Activated CD4-positive, alpha-beta T cell treated with anti-CD3 and anti-CD28 coated beads, Interleukin-2, amount 10 ng/mL, durations not matched to agents 24 days and 14 days (primary cell): ENCODE measurements around the gene TMEM132D. TPM values are rescaled to one million over a fixed set of nuclear protein-coding genes. Genes with fewer than 3 reads are reported as not detected.

Experiments used
- DNase-seq: peaks from one replicate; pipeline ENCODE4 v3.0.0; 2022
- H3K27ac Mint-ChIP-seq: one replicate; pipeline ENCODE4 v1.8.0; 2022; ENCODE audit warnings: mild to moderate bottlenecking, mixed read lengths
- H3K27me3 Mint-ChIP-seq: one replicate; pipeline ENCODE4 v1.8.0; 2022; ENCODE audit warnings: mixed read lengths
- H3K36me3 Mint-ChIP-seq: one replicate; pipeline ENCODE4 v1.8.0; 2022; ENCODE audit warnings: low read depth, mild to moderate bottlenecking, mixed read lengths
- H3K4me1 Mint-ChIP-seq: one replicate; pipeline ENCODE4 v1.8.0; 2021; ENCODE audit warnings: mixed read lengths
- H3K4me3 Mint-ChIP-seq: one replicate; pipeline ENCODE4 v1.8.0; 2022; ENCODE audit warnings: mild to moderate bottlenecking, moderate library complexity, mixed read lengths
- H3K9me3 Mint-ChIP-seq: one replicate; pipeline ENCODE4 v1.8.0; 2021; ENCODE audit warnings: mixed read lengths
- intact Hi-C: fragments of 100-400 bp; cut with micrococcal nuclease; formaldehyde crosslinking; loops from one replicate; pipeline ENCODE4 v1.15.1; 2023
- total RNA-seq: library from RNA; stranded (reverse); gene quantifications from 2 replicates; pipeline ENCODE4 v1.2.3, GENCODE V29; 2022

The TMEM132D gene
- not detected in 2 replicates for total RNA-seq

DNA sequence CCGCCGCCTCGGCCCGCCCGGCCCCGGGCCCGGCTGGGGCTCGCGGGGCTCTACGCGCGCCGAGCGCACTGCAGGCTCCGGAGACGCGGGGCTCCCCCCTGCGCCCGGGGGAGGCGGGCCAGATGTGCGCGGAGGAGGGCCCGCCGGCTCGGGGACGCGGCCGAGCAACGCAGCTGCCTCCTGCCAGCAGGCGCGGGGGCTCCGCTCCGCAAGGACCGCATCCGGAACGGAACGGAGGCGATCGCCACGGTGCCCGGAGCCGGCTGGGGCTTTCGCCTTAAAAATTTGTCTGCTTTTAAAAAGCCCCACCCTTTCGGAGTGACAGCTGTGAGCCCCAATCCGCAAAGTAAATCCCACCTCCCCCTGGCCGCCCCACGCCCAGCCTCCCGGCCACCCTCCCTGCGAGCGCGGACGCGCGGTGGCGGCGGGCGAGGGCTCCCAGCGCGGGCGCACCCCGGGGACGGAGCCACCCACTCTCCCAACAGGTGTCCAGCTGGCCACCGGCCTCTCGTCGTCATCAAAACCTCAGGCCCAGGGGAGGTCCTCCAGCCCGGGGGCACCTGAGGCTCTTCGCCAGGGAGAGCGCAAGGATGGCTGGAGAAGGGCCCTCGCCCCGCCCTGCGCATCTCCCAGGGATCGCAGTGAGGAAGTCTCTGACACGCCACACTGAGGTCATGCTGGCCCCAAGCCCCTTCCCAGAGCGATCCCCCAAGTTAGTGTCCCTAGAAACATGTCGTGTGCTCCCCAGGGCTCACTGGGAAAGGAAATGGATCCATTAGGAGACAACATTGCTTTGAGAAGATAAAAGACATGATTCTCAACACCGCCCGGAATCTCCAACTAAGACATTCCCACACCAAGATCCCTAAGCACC lies at the start of gene TMEM132D:
TMEM132D (minus strand) TSS at position 70 of the 874 bp plus-strand sequence.
- Mint-ChIP-seq H3K27ac (no peak within 1 kb of the TSS), H3K4me1 (no peaks in the 10 kb centered on the region), H3K9me3 (no peaks in the 10 kb centered on the region), H3K27me3 (peaks cover 32% of the 10 kb centered on the region), H3K36me3 (no peaks in the 10 kb centered on the region), H3K4me3 (no peak within 1 kb of the TSS)
- intact Hi-C loops, result no loop called here
- peak; percentile 19 for DNase-seq

DNA sequence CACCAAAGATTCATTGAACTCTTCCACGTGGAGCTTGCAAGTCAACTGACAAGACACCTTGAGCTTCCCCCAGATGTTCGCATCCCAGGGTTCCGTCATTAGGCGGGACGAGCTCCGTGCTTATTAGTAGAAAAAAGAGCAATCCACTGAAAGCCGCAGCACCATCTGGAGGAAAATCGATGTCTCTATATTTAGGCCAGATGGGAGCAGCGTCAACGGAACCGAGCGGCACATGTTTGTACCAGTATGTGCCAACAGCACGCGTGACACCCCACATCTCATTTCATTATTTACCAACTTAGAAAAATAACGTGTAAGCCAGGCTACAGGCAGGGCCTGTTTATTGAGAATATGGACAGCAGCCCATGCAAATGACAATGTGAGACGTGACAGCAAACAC lies 45.8 kb upstream of the TMEM132D start:
- intact Hi-C loops, result no loop called here
- no peak overlapping the region for H3K27ac Mint-ChIP-seq
- H3K9me3 Mint-ChIP-seq, result no peaks in the 10 kb centered on the region
- H3K27me3 Mint-ChIP-seq, result no peaks in the 10 kb centered on the region
- H3K4me3 Mint-ChIP-seq, result no peak overlapping the region
- no peaks in the 10 kb centered on the region for H3K36me3 Mint-ChIP-seq
- no peak for DNase-seq
- H3K4me1 Mint-ChIP-seq, result no peaks in the 10 kb centered on the region

DNA sequence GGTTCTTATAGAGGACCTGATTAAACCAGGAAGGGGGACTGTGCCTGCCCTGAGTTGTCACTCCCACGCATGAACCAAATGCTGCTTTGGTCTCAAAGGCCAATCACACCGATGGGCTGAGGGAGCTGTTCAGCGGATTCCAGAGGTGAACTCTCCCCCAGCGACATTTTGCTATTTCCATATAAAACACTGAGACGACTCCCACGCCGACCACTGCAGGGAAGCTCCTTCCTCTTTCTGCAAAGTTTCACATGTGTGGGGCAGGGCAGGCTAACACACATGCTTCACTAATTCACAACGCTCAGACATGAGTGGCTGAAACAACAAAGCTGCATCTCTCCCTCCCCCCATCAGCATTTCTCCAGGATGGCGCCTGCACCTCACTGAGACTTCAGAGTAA lies 37.8 kb upstream of the TMEM132D start:
- Mint-ChIP-seq H3K36me3 (no peaks in the 10 kb centered on the region), H3K9me3 (peaks cover 2% of the 10 kb centered on the region), H3K27me3 (no peaks in the 10 kb centered on the region), H3K4me1 (no peaks in the 10 kb centered on the region), H3K27ac (no peak overlapping the region), H3K4me3 (no peak overlapping the region)
- DNase-seq, result no peak
- intact Hi-C loops, result no loop called here

DNA sequence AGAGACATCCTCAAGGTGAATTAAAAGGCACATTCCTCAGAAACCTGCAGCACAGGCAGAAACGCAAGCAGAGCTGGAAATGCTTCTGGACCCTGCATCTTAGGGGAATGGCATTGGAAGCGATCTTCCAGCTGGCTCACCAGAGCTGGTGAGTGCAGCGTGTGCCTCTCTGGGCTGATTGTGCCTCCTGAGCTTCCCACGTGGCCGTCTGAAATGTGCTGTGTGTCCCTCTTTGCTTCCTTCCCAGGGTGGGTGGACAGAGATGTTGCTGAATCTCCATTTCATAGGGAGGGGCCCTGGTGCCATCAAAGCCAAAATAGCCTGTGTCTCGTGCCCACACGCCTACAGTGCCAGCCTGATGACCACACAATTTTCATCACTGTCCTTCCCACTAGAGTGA lies 34.3 kb upstream of the TMEM132D start:
- H3K27ac Mint-ChIP-seq, result no peak overlapping the region
- intact Hi-C loops, result no loop called here
- H3K9me3 Mint-ChIP-seq, result peaks cover 3% of the 10 kb centered on the region
- no peak for DNase-seq
- H3K4me1 Mint-ChIP-seq, result no peaks in the 10 kb centered on the region
- H3K27me3 Mint-ChIP-seq, result no peaks in the 10 kb centered on the region
- no peaks in the 10 kb centered on the region for H3K36me3 Mint-ChIP-seq
- no peak overlapping the region for H3K4me3 Mint-ChIP-seq

DNA sequence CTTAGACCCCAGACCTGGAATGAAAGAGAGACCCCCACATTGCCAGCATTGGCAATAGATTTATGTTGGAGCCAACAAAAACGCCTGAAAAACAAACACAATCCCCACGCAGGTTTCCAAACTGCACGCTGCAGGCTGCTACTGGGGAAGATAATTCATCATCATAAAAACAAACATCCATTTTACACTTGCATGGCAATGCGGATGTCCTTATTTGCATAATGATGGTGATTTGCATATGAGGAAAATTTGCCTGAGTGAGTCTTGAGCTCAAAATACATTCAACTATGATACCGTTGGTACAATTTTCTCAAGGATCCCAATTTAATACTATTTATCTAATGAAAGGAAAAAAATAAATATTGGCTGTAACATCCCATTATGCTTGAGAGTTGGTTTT lies 33.6 kb upstream of the TMEM132D start:
- Mint-ChIP-seq H3K27me3 (no peaks in the 10 kb centered on the region), H3K4me1 (no peaks in the 10 kb centered on the region), H3K36me3 (no peaks in the 10 kb centered on the region), H3K4me3 (no peak overlapping the region), H3K27ac (no peak overlapping the region), H3K9me3 (peaks cover 3% of the 10 kb centered on the region)
- DNase-seq, result no peak
- intact Hi-C loops, result no loop called here

DNA sequence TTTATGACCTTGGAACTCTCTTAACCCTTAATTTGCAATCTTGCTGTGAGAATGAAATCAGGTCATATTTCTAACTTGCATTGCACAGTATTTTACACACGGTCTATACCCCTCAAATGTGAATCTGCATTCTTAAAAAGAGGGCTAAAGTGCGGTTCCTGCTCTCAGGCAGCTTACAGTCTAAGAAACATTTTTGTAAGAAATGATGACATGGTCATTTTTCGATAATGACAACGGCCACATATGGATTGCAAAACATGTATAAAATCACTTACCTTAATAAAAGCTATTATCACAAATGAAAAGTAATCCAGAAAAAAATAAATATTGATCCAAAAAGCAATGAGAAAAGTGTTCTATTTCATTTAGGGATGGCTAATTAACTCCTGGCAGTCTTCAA lies 24.8 kb upstream of the TMEM132D start:
- Mint-ChIP-seq H3K4me1 (no peaks in the 10 kb centered on the region), H3K36me3 (no peaks in the 10 kb centered on the region), H3K9me3 (peaks cover 5% of the 10 kb centered on the region), H3K27ac (no peak overlapping the region), H3K27me3 (no peaks in the 10 kb centered on the region), H3K4me3 (no peak overlapping the region)
- intact Hi-C loops, result no loop called here
- DNase-seq, result no peak

DNA sequence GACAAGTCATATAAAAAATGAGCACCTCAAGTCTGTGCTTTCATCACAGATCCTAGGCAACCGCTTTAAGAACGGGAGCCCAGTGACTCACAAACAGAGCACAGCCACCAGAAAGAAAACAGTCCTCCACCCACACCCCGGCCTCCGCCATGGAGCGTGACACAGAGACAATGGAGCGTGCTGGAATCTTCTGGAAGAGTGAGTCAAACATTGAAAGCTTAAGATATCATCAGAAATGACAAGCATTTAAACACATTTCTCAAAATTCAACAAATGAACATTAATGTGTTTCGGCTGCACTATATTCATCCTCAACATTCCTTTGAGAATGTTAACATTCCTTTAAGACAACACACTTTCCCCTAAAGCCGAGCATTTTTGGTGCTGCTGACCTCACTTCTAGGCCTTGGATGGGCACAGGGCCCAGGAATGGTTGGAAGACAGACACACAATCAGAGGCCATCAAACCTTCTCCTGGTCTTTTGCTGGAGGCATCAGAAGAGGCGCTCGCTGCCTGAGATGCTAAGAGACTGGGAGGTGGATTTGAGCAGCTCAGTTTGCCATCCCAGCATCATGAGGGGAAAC lies 23.6 kb upstream of the TMEM132D start:
- intact Hi-C loops, result no loop called here
- DNase-seq, result no peak
- Mint-ChIP-seq H3K27ac (no peak overlapping the region), H3K9me3 (peaks cover 5% of the 10 kb centered on the region), H3K4me3 (no peak overlapping the region), H3K27me3 (no peaks in the 10 kb centered on the region), H3K36me3 (no peaks in the 10 kb centered on the region), H3K4me1 (no peaks in the 10 kb centered on the region)

DNA sequence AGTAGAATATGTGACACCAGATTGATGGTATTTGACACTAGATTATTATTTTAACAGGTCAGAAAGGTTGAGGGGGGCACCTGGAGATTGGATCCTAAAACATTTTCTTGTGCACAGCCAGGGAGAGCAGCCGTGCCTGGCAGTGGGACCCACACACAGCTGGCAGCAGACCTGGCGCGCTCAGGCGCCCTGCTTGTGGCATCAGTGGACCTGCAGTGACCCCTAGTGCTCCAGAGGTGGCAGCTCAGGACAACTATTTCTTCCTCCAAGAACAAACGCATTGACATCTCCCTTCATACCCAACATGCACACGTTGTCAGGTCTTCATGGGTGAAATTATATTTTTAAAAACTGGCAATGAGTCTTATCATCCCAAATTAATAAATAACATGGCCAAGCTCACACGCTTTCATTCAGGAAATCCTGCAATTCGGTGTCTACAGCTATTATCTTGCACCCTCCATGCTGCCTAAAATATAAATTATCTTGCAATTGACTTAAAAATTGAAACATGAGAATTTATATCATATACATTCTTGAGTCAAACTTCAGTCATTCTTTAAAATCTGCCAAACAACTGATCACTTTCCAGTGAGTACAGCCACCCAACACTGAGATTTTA lies 7.7 kb upstream of the TMEM132D start:
- H3K4me1 Mint-ChIP-seq, result no peaks in the 10 kb centered on the region

DNA sequence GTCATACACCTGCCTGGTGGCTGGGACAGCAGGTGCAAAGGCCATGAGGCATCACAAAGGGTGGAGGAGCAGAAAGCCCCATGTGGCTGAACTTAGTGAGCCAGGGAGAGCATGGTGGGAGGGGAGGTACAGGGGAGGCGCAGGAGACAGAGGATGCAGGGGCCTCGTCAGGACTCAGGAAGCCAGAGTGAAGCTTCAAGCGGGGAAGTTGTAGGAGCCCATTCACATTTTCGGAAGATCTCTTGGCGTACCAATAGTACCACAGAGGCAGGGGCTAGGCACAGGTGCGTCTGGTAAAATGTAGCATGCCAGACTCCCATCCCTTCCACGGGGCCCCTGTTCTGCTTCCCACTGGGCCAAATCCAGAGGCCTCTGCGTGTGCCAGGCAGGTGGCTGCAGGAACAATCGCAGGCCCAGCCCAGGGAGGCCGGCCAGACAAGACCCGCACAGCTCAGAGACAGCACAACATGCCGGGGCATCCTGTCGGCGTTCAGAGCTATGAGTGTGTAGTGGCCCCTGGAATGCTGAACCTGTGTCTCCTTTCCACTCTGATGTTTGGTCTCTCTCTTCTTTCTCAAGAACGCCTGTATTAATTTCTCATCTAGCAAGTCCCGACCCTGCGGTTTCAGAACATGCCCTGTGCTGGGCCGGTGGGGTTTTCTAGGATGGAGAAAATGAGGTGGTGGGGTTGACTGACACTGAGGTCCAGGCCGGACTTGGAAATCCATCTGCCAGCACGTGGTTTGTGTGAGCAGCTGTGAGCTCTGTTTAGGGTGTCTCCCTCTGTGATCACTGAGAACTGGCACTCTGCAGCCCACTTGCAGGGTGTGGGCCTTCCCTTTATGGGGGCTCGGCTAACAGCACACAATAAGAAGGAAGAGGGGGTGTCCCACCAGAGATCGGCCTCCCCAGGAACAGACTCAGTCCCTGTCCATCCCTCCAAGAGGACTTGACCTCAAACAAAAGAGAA lies 5.5 kb upstream of the TMEM132D start:
- no peaks in the 10 kb centered on the region for H3K9me3 Mint-ChIP-seq
- H3K4me1 Mint-ChIP-seq, result no peaks in the 10 kb centered on the region
- peaks cover 16% of the 10 kb centered on the region for H3K27me3 Mint-ChIP-seq
- no peaks in the 10 kb centered on the region for H3K36me3 Mint-ChIP-seq
- H3K4me3 Mint-ChIP-seq, result no peak overlapping the region
- no peak for DNase-seq
- intact Hi-C loops, result loop anchor here (10.0 kb wide), 1 partner anchor 1265 kb away; no protein-coding TSS in a partner anchor
- H3K27ac Mint-ChIP-seq, result no peak overlapping the region

More for the DNA sequence above, 7.7 kb upstream of the TMEM132D start:
- Mint-ChIP-seq H3K4me3 (no peak overlapping the region), H3K27me3 (no peaks in the 10 kb centered on the region), H3K36me3 (no peaks in the 10 kb centered on the region), H3K9me3 (no peaks in the 10 kb centered on the region), H3K27ac (no peak overlapping the region)
- intact Hi-C loops, result loop anchor here (10.0 kb wide), 1 partner anchor 1267 kb away; no protein-coding TSS in a partner anchor
- peak; percentile 71 for DNase-seq

DNA sequence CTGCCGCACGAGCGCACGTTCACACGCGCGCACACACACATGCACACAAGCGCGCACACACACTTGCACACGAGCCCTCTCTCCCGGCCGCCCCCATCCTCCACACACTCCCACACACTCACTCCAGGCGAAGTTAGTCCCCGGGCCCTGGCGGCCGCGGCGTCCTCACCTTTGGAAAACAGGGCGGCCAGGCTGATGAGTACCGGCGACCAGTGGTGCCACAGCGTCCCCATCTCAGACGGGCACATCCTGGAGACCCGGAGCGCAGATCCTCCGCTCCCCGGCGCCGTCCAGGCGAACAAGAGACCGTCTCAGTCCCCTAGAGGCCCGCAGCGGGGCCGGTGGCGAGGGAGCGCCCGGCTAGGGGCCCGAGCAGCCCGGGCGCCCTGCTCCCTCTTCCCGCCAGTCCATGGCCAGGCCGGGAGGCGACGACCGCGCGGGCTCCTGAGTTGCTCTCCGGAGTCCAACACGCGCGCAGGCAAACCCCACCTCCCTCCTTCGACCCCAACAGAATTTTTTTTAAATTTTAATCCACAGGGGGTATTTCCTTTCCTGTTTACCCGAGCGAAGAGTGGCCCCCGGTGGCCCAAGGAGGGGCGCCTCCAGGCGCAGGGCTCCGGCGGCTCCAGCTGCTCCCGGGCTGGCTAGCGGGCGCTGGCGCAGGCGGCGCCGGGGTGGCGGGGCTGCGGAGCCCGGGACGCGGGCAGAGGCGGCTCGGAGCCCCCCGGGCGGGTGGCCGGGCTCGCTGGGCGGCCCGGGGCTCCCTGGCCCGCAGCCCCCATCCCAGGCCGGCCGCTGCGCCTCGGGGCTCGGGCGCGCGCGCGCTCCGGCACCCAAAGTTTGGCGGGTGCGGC lies 506 bp downstream of the TMEM132D start:
- no peaks in the 10 kb centered on the region for H3K4me1 Mint-ChIP-seq

DNA sequence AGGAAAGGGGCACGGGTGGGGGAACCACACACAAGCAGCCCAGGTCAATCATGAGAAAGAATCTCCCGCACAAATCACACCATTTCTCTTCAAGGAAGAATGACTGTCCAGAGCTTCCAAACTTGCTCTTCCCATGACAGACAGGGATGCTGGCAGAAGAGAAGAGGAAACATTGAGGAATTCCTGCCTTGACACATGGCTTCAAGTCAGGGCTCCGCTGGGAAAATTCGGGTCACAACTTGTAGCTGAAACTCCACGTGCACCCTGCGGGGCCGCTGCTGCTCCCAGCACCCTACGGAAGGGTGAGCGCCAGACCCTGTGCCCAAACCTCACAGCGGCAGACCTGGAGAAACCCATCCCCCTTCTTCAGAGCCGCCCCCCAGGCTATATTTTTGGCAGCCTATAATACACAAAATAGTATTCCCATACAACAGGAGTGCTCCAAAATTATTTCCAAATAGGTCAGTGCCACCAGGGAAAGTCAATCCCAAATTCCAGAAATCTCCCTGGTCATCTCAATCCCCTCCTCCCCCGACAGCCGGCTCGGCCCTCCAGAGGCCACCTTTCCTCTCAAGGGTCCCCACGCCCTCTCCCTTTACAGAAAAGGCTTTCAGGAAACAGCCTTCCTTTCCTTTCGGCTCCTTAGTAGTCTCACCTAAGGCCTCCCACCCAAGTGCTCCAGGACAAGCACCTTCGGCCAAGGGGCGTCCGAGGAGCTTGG lies 1.3 kb downstream of the TMEM132D start:
- no peaks in the 10 kb centered on the region for H3K4me1 Mint-ChIP-seq
- no peaks in the 10 kb centered on the region for H3K9me3 Mint-ChIP-seq
- intact Hi-C loops, result no loop called here
- peaks cover 32% of the 10 kb centered on the region for H3K27me3 Mint-ChIP-seq
- no peak overlapping the region for H3K4me3 Mint-ChIP-seq
- H3K36me3 Mint-ChIP-seq, result no peaks in the 10 kb centered on the region
- no peak for DNase-seq
- H3K27ac Mint-ChIP-seq, result no peak overlapping the region

More for the DNA sequence above, 506 bp downstream of the TMEM132D start:
- H3K4me3 Mint-ChIP-seq, result no peak overlapping the region
- DNase-seq, result no peak
- H3K27ac Mint-ChIP-seq, result no peak overlapping the region
- H3K36me3 Mint-ChIP-seq, result no peaks in the 10 kb centered on the region
- intact Hi-C loops, result no loop called here
- peaks cover 32% of the 10 kb centered on the region for H3K27me3 Mint-ChIP-seq
- no peaks in the 10 kb centered on the region for H3K9me3 Mint-ChIP-seq

DNA sequence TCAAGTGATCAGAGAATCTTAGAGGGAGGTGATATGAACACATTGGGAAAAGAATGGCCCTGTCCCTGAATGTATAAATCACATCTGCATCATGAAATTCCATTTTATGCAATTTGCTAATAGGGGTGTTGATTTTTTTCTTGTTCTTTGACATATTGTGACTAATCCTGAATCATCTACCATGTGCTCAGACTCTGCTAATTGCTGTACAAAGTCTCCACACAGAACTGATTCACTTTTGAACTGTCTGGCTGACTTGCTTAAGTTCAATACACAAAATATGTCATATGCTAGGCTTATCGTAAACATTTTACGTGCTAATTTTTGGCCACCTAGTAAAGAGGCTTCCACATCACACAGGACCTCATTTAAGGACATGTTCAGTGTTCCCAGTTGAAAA lies 2.6 kb downstream of the TMEM132D start:
- H3K4me3 Mint-ChIP-seq, result no peak overlapping the region
- no peaks in the 10 kb centered on the region for H3K4me1 Mint-ChIP-seq
- H3K9me3 Mint-ChIP-seq, result no peaks in the 10 kb centered on the region
- H3K27me3 Mint-ChIP-seq, result peaks cover 32% of the 10 kb centered on the region
- no peak overlapping the region for H3K27ac Mint-ChIP-seq
- H3K36me3 Mint-ChIP-seq, result no peaks in the 10 kb centered on the region
- intact Hi-C loops, result no loop called here
- DNase-seq, result no peak
